ENCODE data around the gene SELPLG.
A peak's percentile ranks its signal among the peaks of the same experiment; 100 is the strongest.
"Not testable (repeated sequence)": the region's sequence is repeated elsewhere in the genome, so short reads cannot be mapped to it uniquely, and the experiment has no call there.

Gene SELPLG

DNA sequence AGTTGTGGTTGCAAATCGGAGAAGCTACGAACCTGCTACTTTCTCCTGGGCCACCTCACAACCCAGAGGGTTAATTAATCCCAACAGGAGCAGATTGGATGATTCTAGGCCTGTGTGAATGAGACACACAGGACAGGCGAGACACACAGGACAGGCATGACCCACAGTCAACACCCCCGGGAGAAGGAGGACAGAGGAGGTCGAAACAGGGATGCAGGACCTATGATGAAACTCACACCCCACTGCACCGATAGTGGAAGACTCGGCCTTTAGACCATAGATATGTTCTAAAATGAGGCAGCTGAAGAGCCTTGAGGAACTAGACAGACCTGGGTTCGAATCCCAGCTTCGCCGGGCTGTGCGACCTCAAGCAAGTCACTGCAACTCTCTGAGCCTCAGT lies 47.4 kb downstream of the SELPLG start:
- DNase-seq = no peak

GRCh38 chr12:108585864-108586263 lies 47.8 kb downstream of the SELPLG start:
- no peak for DNase-seq

DNA sequence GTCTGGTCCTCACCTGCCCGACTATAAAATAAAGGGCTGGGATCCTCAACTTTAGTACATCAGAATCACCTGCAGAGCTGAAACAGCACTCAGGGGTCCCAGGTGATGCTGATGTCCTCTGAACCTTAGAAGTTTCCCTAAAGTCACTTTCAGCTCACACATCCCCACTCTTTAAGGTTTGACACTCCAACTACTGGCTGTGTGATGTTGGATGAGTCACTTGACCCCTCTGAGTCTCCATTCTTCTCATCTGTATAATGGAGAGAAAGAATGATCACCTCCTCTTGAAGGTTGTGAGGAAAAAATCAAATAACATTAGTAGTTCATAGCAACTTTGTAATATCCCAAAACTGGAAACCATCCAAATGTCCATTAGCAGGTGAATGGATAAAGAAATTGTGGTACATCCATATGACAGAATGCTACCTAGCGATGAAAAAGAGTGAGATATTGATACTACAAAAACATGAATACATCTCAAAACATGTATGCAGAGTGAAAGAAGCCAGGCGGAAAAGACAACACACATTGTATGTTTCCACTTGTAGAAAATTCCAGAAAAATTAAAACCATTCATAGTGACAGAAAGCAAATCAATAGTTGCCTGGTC lies 49.1 kb downstream of the SELPLG start:
- no peak for DNase-seq

DNA sequence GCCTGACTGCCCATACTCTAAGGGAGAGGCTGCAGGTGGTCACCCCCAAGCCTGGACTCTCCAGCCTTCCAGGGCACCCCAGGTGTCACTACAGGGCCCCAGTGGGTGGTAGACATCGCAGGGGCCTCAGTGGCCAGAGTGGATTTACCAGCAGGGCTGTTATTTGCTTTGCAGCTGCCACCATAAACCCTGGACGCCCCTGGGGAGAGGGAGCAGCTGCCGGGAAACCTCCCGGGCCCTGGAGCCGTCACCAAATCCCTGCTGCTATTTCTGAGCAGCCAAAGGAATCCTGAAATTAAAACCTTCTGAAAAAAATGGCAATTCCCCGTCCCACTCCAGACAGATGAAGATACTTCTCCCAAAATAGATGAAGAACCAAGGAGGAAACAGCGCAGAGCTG lies 49.7 kb downstream of the SELPLG start:
- no peak for DNase-seq

- DNase-seq = no peak
These were observed 50.5 kb downstream of the SELPLG start for GRCh38 chr12:108582978-108583770.

DNA sequence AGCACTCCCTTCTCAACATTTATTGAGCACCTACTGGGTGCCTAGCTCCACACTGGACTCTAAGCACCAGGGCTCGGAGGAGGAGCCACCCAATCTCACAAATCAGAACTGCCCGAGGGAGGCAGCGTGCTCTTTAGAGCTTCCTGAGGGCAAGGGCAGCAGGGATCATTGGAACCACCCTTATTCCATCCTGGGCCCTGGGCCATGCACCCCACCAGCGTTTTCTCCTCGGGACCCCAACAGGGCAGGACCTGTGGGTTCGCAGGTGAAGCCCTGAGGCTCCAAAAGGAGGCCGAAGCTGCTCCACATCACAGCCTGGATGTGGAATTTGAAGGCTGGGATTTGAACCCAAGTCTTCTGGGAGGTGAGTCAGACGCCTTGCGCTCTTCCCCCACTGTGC lies 51.2 kb downstream of the SELPLG start:
- DNase-seq = no peak

DNA sequence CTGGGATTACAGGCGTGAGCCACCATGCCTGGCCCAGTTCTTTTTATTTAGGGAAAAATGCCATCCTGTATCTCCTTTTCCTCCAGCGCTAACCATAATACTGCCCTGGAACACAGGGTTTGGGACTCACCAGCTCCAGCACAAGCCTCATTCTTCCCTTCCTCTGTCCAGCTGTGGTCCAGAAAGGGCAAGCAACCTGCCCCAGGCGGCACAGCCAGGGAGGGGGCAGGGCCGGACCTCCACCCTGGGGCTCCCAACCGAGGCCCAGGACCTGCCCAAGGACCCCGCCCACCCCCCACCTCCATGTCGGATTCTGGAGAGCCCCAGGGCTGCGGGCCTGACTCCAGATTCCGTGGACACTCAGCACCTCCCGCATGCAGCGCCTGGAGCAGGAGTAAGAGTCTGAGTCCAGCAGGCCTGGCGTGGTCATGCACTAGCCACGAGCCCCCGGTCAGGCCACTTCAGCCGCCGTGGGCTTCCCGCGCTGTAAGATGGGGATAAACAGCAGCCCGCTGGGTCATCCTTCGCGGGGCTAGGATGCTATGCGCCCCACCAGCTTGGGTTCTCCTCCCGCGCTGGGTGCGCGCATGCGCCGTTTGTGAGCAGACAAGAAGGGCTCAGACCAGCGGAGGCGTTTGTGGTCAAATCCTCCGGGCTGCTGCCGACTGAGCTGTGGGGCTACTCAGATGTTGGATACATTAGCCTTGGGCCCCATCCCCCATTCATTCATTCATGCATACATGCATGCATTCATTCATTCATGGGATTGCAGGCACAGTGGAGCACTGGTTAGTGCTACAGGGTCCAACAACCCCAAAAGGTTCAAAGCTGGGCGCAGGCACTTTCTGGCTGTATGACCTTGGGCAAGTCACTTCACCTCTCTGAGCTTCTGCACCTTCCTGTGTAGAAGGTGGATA lies 52.1 kb downstream of the SELPLG start:
- no peak for DNase-seq

GRCh38 chr12:108580531-108580930 lies 53.2 kb downstream of the SELPLG start:
- no peak for DNase-seq

DNA sequence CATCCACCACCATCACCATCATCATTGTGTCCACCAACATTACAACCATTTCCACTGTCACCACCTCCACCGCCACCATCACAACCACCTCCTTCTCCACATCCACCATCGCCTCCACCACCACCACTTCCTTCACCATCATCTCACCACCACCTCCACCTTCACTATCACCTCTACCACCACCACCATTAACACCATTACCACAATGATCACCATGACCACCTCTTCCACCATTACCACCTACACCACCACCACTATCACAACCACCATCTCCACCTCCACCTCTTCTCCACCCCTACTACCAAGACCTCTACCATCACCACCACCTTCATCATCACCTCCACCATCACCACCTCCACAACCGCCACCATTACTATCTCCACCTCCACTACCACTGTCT lies 54.9 kb downstream of the SELPLG start:
- DNase-seq = no peak

DNA sequence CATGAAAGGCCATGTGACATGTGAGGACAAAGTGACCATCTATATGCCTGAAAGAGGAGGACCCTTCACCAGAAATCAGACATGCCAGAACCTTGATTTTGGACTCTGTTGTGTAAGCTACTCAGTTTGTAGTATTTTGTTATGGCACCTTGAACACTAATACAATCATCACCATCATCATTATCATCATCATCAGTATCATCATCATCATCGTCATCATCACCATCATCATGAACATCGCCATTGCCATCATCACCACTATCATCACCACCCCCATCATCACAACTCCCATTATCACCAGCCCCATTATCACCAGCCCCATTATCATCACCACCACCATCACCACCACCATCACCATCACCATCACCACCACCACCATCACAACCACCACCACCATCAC lies 55.4 kb downstream of the SELPLG start:
- DNase-seq = no peak

DNA sequence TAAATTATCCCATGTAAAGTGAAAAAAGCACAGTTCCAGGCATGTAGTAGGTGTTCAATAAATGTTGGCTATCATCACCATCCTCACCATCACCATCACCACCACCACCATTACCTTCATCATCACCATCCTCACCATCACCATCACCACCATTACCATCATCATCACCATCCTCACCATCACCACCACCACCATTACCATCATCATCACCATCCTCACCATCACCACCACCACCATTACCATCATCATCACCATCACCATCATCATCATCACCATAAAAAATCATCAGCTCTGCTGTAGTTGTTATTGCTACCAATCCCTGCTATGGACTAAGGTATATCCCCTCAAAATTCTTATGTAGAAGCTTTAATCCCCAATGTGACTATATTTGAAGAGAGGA lies 56.2 kb downstream of the SELPLG start:
- DNase-seq = no peak

- no peak for DNase-seq
These were observed 56.9 kb downstream of the SELPLG start for GRCh38 chr12:108576660-108577234.

GRCh38 chr12:108575199-108575912 lies 58.3 kb downstream of the SELPLG start:
- DNase-seq = peak; percentile 42

DNA sequence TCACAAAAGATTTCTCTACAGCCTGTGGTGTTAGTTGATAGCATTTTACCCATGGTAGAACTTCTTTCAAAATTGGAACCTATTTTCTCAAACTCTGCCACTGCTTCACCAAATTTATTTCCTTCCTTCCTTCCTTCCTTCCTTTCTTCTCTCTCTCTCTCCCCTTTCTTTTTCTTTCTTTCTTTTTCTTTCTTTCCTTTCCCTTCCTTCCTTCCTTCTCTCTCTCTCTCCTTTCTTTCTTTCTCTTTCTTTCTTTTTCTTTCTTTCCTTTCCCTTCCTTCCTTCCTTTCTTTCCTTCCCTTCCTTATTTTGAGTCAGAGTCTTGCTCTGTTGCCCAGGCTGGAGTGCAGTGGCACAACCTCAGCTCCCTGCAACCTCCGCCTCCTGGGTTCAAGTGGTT lies 59.4 kb downstream of the SELPLG start:
- DNase-seq = not testable (repeated sequence)

DNA sequence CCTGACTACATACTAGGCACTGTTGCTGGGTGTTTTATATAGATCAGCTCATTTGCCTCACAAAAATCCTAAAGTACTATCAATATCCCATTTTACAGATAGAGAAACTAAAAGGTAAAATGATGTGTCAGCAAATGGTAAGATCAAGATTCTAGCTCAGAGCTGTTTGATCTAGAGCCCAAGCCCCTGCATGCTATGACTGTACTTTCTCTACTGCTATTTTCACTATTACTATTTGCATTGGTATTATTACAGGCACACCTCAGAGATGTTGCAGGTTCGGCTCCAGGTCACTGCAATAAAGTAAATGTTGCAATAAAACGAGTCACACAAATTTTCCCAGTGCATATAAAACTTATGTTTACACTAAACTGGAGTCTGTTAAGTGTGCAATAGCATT lies 60.4 kb downstream of the SELPLG start:
- DNase-seq = no peak

GRCh38 chr12:108572166-108572790 lies 61.4 kb downstream of the SELPLG start:
- DNase-seq = no peak
